Gastroesophageal sphincter (tissue), 4 donors: ENCODE data around the gene VPS41. TPM values are rescaled to one million over a fixed set of nuclear protein-coding genes. Genes with fewer than 3 reads are reported as not detected.

ENCODE experiments used
- ATAC-seq: fragments of 150-250 bp; one replicate; pipeline ENCODE4 v1.9.1; 2016; ENCODE audit warnings: mild to moderate bottlenecking, moderate library complexity
- H3K27ac ChIP-seq, 4 donors: fragments of 200-600 bp; sonication (generic) in 3 of 4; 1 replicate in 3 of 4; 2 replicates in 1 of 4; pipeline ENCODE4 v1.5.1; 2016 to 2019
- H3K27me3 ChIP-seq: fragments of 200-600 bp; sonication (generic); one replicate; pipeline ENCODE4 v1.5.1; 2019
- H3K36me3 ChIP-seq, 2 donors: fragments of 200-600 bp; sonication (generic); one replicate each; pipeline ENCODE4 v1.5.1; 2019; ENCODE audit warnings: control low read depth in 1 of 2
- H3K4me1 ChIP-seq, 3 donors: fragments of 200-600 bp; sonication (generic); 1 replicate in 2 of 3; 2 replicates in 1 of 3; pipeline ENCODE4 v1.5.1; 2016 to 2019; ENCODE audit warnings: control low read depth in 2 of 3
- H3K4me3 ChIP-seq, 2 donors: fragments of 200-600 bp; sonication (generic); one replicate each; pipeline ENCODE4 v1.5.1; 2019; ENCODE audit warnings: mild to moderate bottlenecking in 1 of 2, moderate library complexity in 1 of 2
- H3K9me3 ChIP-seq, 3 donors: fragments of 200-600 bp; sonication (generic); one replicate each; pipeline ENCODE4 v1.5.1; 2017 to 2019; ENCODE audit warnings: control low read depth in 2 of 3
- EP300 ChIP-seq: sonication (generic); formaldehyde crosslinking; IDR thresholded peaks from one replicate; pipeline ENCODE4 v1.6.1; 2017; ENCODE audit warnings: antibody characterized with exemption, mild to moderate bottlenecking
- POLR2A ChIP-seq, 2 donors: fragments of 450-650 bp; IDR thresholded peaks; one replicate each; pipeline ENCODE4 v1.6.1; 2017; ENCODE audit warnings: antibody characterized with exemption in 2 of 2, mild to moderate bottlenecking in 2 of 2, moderate library complexity in 1 of 2
- POLR2AphosphoS5 ChIP-seq: sonication (generic); formaldehyde crosslinking; IDR thresholded peaks from one replicate; pipeline ENCODE4 v1.6.1; 2017; ENCODE audit warnings: antibody characterized with exemption
- WGBS, 2 donors: methylation state at CpG; one replicate each; pipeline ENCODE4 v1.1.5; 2018; ENCODE audit warnings: low coverage in 1 of 2; 5-methylcytosine and 5-hydroxymethylcytosine counted together
- total RNA-seq, 4 donors: library from RNA; depleted of rRNA; stranded (reverse); fragments of >200 nt; gene quantifications; one replicate each; pipeline ENCODE4 v1.1.0, GENCODE V29; 2016
- TF ChIP-seq, protein P1 (sequence below), 4 experiments: fragments of 200-600 bp in 2 of 4; fragments of 450-650 bp in 2 of 4; sonication (generic) in 1 of 4; IDR thresholded peaks; one replicate each; pipeline ENCODE4 v1.5.1; 2017 to 2019; ENCODE audit warnings: antibody characterized with exemption in 4 of 4, mild to moderate bottlenecking in 2 of 4, moderate library complexity in 2 of 4

The VPS41 gene
- total RNA-seq, 4 donors from 2014 or later: 33.7 to 71.8 (median 44.3) TPM

DNA sequence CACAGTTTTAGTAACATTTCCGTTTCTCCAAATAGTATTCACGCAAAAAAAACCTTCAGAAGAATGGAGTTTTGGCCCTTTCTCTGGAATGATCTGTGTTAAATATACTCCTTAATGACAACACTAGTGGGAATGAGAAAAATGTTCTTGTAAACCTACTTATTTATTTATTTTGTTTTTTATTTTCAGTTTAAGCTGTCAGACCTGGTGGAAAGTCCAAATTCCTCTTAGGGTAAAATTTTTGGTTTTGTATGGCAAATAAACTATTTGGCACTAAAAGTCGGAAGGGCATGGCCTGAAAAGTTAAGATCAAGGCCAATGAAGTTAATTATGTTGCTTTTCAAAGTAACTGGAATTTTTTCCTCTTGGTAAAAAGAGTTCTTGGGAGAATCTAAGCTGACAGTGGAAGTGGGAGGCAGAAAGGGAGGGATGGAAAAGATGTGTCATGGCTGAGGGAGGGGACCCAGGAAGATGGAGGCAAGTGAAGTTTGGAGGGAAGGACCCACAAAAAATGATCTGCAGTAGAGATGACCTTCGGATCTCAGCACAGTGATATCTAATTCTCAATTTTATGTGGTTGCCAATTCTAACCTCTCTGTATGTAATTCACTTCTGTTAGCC is 33.5 kb upstream of the VPS41 start:
- no peaks in the 10 kb centered on the region for H3K27me3 ChIP-seq
- no peaks in the 10 kb centered on the region for H3K4me1 ChIP-seq
- 74 to 78% methylated on average over 4 of the region's 4 CpGs for WGBS, 2 donors
- no peaks in the 10 kb centered on the region for H3K36me3 ChIP-seq
- ATAC-seq: no peak
- no peak overlapping the region for H3K4me3 ChIP-seq
- TF ChIP-seq, protein P1, sequence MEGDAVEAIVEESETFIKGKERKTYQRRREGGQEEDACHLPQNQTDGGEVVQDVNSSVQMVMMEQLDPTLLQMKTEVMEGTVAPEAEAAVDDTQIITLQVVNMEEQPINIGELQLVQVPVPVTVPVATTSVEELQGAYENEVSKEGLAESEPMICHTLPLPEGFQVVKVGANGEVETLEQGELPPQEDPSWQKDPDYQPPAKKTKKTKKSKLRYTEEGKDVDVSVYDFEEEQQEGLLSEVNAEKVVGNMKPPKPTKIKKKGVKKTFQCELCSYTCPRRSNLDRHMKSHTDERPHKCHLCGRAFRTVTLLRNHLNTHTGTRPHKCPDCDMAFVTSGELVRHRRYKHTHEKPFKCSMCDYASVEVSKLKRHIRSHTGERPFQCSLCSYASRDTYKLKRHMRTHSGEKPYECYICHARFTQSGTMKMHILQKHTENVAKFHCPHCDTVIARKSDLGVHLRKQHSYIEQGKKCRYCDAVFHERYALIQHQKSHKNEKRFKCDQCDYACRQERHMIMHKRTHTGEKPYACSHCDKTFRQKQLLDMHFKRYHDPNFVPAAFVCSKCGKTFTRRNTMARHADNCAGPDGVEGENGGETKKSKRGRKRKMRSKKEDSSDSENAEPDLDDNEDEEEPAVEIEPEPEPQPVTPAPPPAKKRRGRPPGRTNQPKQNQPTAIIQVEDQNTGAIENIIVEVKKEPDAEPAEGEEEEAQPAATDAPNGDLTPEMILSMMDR (IDR thresholded peaks at IDR 0.05): no peak
- TF ChIP-seq POLR2AphosphoS5 (no peak), POLR2A (IDR thresholded peaks at IDR 0.05) (no peak), EP300 (no peak)
- no peaks in the 10 kb centered on the region for H3K9me3 ChIP-seq
- no peak overlapping the region for H3K27ac ChIP-seq

GRCh38 chr7:38940774-38941173 is 31.8 kb upstream of the VPS41 start:
- no peak overlapping the region for H3K27ac ChIP-seq
- 82 to 91% methylated on average over 3 of the region's 3 CpGs for WGBS, 2 donors

GRCh38 chr7:38938589-38938988 is 29.6 kb upstream of the VPS41 start:
- TF ChIP-seq POLR2A (IDR thresholded peaks at IDR 0.05) (no peak), POLR2AphosphoS5 (no peak), EP300 (no peak)
- TF ChIP-seq, protein P1 (IDR thresholded peaks at IDR 0.05): no peak
- 53 to 64% methylated on average over 3 to 4 of the region's 4 CpGs for WGBS, 2 donors
- ATAC-seq: no peak
- Histone ChIP-seq H3K4me1 (no peaks in the 10 kb centered on the region), H3K4me3 (no peak overlapping the region), H3K27me3 (no peaks in the 10 kb centered on the region), H3K9me3 (no peaks in the 10 kb centered on the region), H3K27ac (no peak overlapping the region), H3K36me3 (no peaks in the 10 kb centered on the region)

More at GRCh38 chr7:38940774-38941173, 31.8 kb upstream of the VPS41 start:
- TF ChIP-seq POLR2AphosphoS5 (no peak), EP300 (no peak), POLR2A (IDR thresholded peaks at IDR 0.05) (no peak)
- TF ChIP-seq, protein P1 (IDR thresholded peaks at IDR 0.05): no peak
- Histone ChIP-seq H3K4me3 (no peak overlapping the region), H3K9me3 (no peaks in the 10 kb centered on the region), H3K36me3 (no peaks in the 10 kb centered on the region), H3K27me3 (no peaks in the 10 kb centered on the region), H3K4me1 (no peaks in the 10 kb centered on the region)
- no peak for ATAC-seq

DNA sequence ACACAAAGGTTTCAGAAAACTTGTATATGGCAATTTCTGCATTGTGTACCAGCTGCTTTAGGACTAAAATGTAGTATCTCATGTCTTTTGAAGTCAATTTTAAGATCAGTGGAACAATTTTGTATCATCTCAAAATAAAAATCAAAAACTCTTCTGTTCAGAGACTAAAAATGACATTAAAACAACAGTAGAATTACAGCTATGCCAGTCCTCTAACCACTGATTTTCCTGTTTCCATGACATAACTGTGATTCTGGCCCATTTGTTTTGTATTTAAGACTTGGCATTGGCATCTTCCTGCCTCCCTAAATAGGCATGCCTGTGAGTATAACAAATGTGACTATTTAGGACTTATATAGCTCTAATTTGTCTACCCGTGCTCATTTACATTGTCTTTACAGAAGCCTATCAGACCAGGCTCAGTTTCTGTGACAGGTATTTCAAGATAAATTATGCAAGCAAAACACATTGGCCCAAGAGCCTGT is 29.1 kb upstream of the VPS41 start:
- no peak overlapping the region for H3K27ac ChIP-seq
- WGBS, 2 donors: 69% methylated on average over 1 of the region's 1 CpG; no CpG with 5 or more reads in 1 of the 2 donors
- no peaks in the 10 kb centered on the region for H3K4me1 ChIP-seq
- H3K9me3 ChIP-seq: no peaks in the 10 kb centered on the region
- no peaks in the 10 kb centered on the region for H3K27me3 ChIP-seq
- no peak for ATAC-seq
- H3K36me3 ChIP-seq: no peaks in the 10 kb centered on the region
- H3K4me3 ChIP-seq: no peak overlapping the region
- TF ChIP-seq, protein P1 (IDR thresholded peaks at IDR 0.05): no peak
- TF ChIP-seq POLR2AphosphoS5: no peak

DNA sequence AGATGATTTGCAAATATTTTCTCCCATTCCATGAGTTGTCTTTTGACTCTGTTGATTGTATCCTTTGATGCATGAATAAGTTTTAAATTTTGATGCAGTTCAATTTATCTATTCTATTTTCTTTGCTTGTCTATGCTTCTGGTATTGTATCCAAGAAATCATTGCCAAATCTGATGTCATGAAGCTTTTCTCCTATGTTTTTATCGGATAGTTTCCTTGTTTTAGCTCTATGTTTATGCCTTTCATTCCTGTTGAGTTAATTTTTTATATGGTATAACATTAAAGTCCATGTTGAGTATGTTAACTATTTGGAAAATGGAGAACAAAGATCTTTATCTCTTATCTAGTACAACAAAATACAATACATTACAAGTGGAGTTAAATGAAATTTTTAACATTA is 27.6 kb upstream of the VPS41 start:
- Histone ChIP-seq H3K27me3 (no peaks in the 10 kb centered on the region), H3K4me1 (no peaks in the 10 kb centered on the region), H3K36me3 (no peaks in the 10 kb centered on the region), H3K27ac (no peak overlapping the region), H3K9me3 (no peaks in the 10 kb centered on the region), H3K4me3 (no peak overlapping the region)
- ATAC-seq: no peak
- 44 to 50% methylated on average over 1 of the region's 1 CpG for WGBS, 2 donors
- TF ChIP-seq, protein P1 (IDR thresholded peaks at IDR 0.05): no peak
- TF ChIP-seq EP300 (no peak), POLR2AphosphoS5 (no peak), POLR2A (IDR thresholded peaks at IDR 0.05) (no peak)
